ENCODE results near the gene MYL3.
A peak's percentile ranks its signal among the peaks of the same experiment; 100 is the strongest.

MYL3 gene

GRCh38 chr3:46866720-46867549, 3.7 kb upstream of the MYL3 start:
- peak; percentile 74 for DNase-seq
- H3K27me3 ChIP-seq, result no peaks in the 10 kb centered on the region
- TF ChIP-seq CTCF (IDR thresholded peaks at IDR 0.05; ENCODE audit: low read depth, low read length), result peak; percentile 73
- H3K36me3 ChIP-seq, result no peaks in the 10 kb centered on the region
- no peaks in the 10 kb centered on the region for H3K4me1 ChIP-seq
- no peak overlapping the region for H3K4me3 ChIP-seq (ENCODE audit: low read depth, low read length)
- no peaks in the 10 kb centered on the region for H3K9me3 ChIP-seq

GRCh38 chr3:46866032-46866595, 2.9 kb upstream of the MYL3 start:
- H3K4me3 ChIP-seq (ENCODE audit: low read depth, low read length), result no peak overlapping the region
- no peaks in the 10 kb centered on the region for H3K27me3 ChIP-seq
- H3K9me3 ChIP-seq, result no peaks in the 10 kb centered on the region
- DNase-seq, result no peak
- no peaks in the 10 kb centered on the region for H3K36me3 ChIP-seq
- no peak for TF ChIP-seq CTCF (IDR thresholded peaks at IDR 0.05; ENCODE audit: low read depth, low read length)
- H3K4me1 ChIP-seq, result no peaks in the 10 kb centered on the region

- no peaks in the 10 kb centered on the region for H3K4me1 ChIP-seq
- DNase-seq, result no peak
These were observed 2.3 kb upstream of the MYL3 start for GRCh38 chr3:46865546-46865945.

GRCh38 chr3:46865031-46865507, 1.8 kb upstream of the MYL3 start:
- H3K4me1 ChIP-seq, result no peaks in the 10 kb centered on the region

More at GRCh38 chr3:46865546-46865945, 2.3 kb upstream of the MYL3 start:
- H3K4me3 ChIP-seq (ENCODE audit: low read depth, low read length), result no peak overlapping the region
- no peak for TF ChIP-seq CTCF (IDR thresholded peaks at IDR 0.05; ENCODE audit: low read depth, low read length)
- H3K9me3 ChIP-seq, result no peaks in the 10 kb centered on the region
- no peaks in the 10 kb centered on the region for H3K27me3 ChIP-seq
- H3K36me3 ChIP-seq, result no peaks in the 10 kb centered on the region

GRCh38 chr3:46864061-46864881, 1.0 kb upstream of the MYL3 start:
- no peaks in the 10 kb centered on the region for H3K4me1 ChIP-seq
- H3K4me3 ChIP-seq (ENCODE audit: low read depth, low read length), result no peak overlapping the region
- H3K27me3 ChIP-seq, result no peaks in the 10 kb centered on the region
- no peak for DNase-seq
- no peaks in the 10 kb centered on the region for H3K9me3 ChIP-seq
- no peak for TF ChIP-seq CTCF (IDR thresholded peaks at IDR 0.05; ENCODE audit: low read depth, low read length)
- H3K36me3 ChIP-seq, result no peaks in the 10 kb centered on the region

More at GRCh38 chr3:46865031-46865507, 1.8 kb upstream of the MYL3 start:
- Histone ChIP-seq H3K4me3 (ENCODE audit: low read depth, low read length) (no peak overlapping the region), H3K9me3 (no peaks in the 10 kb centered on the region), H3K27me3 (no peaks in the 10 kb centered on the region), H3K36me3 (no peaks in the 10 kb centered on the region)
- DNase-seq, result no peak
- no peak for TF ChIP-seq CTCF (IDR thresholded peaks at IDR 0.05; ENCODE audit: low read depth, low read length)
